Stimulated activated naive CD4-positive, alpha-beta T cell (primary cell): Measurements from ENCODE around the gene APOC4.
"Not testable (repeated sequence)": the region's sequence is repeated elsewhere in the genome, so short reads cannot be mapped to it uniquely, and the experiment has no call there.

Source experiments
- DNase-seq, 6 experiments: peaks; one replicate each; lab custom pipeline; 2025; lab: John Stamatoyannopoulos, UW

Gene APOC4

DNA sequence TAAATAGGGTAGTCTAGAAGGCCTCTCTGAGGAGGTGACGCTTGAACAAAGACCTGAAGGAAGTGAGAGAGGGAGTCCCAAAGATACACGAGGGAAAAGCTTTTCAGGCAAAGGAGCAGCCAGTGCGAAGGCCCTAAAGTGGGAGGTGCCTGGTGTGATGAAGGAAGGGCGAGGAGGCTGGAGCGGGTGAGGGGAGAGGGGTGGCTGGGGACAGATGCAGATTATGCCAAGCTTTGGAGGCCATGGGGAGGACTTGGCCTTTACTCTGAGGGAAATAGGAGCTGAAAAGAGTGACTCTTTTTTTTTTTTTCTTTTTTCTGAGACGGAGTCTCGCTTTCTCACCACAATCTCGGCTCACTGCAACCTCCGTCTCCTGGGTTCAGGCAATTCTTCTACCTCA lies 16.1 kb downstream of the APOC4 start:
- DNase-seq = no peak

DNA sequence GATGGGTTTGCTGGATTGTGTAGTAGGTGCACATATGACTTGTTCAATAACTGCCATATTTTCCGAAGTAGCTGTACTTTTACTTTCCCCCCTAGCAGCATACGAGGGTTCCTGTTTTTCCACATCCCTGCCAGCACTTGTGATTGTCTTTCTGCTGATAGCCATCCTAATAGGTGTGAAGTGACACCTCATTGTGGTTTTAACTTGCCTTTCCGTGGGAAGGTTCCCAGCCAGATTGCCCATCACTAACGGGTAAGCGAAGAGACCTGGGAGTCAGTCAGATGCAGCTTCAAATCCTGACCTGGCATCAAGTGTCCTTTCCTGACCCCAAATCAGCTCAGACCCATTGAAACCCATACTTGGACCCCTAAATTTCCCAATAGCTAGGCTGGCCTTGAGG lies 17.7 kb downstream of the APOC4 start:
- no peak for DNase-seq

DNA sequence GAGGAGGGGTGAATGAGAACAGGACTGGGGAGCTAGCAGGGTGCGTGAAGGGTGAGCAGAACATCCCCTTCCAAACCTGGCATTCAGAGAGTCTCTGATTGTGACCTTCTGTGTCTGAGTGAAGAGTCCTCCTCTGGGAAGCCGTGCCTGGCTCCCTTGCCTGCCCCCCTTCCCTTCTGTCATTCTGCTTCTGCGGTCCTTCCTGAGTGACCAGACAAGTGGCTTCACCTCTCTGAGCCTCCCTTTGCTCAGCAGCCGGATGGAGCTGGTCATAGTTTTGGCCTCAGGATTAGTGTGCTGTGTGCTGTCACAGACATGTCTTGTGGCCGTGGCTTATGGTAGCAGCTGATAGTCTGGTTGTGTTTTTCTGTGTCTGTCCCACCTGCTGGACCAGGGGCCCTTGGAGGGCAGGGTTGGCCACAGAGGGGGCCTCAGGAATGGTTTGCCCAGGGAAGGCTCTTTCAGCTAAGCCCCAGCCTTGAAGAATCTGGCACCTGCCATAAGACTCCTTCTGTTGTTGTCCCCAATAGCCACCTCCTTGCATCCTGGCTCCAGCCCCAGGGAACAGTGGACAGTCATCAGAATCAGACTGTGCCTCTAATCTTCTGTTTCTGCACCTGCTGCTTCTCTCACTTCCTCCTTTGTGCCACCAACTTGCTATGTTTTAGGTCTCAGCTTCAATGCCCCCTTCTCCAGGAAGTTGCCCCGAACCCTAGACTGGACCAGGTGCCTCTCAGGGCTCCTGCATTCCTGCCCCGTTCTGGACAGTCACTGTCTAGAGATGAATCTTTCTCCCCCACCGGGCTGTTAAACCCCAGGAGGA lies 19.1 kb downstream of the APOC4 start:
- no peak for DNase-seq

DNA sequence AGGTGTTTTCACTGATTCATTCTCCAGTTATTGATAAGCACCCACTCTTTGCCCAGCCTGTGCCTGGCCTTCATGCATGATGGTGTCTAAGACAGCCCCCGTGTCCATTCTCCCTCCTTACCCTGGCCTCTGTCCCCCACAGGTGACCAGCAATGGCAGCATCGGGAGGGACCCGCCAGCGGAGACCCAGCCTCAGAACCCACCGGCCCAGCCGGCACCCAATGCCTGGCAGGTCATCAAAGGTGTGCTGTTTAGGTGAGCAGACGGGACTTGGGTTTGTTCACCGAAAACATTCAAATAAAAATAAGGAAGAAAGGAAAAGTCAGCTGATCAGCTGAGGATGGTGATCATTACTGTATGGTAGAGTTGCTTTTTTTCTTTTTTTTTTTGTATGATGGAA lies 19.8 kb downstream of the APOC4 start:
- no peak for DNase-seq

DNA sequence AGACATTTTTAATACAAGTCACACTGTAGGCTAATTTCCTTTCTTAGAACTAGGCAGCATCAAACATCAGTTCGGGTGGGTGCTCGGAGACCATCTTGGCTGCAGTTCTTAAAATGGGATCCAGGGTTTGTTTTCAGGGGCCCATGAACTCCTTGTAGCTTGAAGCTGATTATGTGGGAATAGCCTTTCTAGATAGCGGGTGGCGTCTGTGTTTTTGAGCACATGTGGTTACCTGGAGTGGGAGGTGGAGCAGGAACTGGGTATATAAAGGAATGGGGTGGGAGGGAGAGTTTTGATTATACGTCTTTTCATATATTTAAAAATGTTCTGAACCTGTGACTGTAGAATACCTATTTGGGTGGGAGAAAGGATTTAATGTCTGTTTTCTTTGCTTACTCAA lies 26.1 kb downstream of the APOC4 start:
- no peak for DNase-seq

DNA sequence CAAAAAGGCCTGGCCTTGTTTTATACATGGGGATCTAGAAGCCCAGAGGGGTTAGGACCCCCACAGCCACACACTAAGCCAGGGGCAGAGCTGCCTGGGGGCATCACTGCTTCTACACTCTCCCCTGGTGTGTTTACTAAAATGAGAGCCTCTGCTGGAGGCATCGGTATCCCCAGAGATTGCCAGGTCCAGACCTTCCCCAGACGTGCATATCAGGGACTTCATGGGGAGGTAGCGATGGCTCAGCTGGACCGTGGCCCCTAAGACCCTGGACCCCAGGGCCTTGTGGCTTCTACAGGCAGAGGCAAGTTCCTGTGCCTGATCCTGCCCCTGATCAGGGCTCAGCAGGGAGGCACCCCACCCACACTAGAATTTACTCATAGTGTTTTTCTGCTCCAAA lies 26.6 kb downstream of the APOC4 start:
- no peak for DNase-seq

DNA sequence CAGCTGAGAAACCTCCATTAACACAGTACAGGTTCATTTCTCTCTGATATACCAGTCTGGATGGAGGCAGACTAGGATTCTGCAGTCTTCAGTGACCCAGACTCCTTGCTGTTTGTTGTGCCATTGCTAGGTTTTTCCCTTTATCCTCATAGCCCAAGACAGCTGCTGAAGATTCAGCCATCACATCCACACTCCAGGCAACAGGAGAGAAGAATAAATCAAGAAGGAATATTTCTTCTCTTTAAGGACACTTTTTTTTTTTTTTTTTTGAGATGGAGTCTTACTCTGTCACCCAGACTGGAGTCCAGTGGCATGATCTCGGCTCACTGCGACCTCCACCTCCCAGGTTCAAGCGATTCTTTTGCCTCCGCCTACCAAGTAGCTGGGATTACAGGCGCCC lies 27.4 kb downstream of the APOC4 start:
- no peak for DNase-seq

DNA sequence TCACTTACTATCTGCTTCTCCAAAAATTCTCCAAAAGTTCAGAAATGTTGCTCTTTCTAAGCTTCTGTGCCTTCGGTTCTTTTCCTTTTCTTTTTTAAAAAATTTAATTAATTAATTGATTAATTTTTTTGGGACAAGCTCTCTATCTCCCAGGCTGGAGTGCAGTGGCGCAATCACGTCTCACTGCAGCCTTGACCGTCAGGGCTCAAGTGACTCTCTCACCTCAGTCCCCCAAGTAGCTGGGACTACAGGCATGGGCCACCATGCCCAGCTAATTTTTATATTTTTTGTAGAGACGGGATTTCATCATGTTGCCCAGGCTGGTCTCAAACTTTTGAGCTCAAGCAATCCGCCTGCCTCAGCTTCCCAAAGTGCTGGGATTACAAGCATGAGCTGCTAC lies 29.4 kb downstream of the APOC4 start:
- not testable (repeated sequence) for DNase-seq

DNA sequence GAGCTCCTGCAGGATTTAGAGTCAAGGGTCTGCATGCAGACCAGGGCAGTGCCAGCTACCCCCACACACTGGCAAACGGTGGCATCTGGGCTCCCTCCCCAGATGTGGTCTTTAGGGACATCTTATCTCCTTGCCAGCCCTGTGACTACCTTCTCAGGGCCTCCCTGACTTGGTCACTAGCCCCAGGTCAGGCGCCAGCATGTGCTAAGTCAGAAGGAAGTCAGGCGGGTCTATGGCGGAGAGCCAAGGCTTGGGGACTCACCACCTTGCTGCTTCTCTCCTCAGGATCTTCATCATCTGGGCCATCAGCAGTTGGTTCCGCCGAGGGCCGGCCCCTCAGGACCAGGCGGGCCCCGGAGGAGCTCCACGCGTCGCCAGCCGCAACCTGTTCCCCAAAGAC lies 30.8 kb downstream of the APOC4 start:
- no peak for DNase-seq

DNA sequence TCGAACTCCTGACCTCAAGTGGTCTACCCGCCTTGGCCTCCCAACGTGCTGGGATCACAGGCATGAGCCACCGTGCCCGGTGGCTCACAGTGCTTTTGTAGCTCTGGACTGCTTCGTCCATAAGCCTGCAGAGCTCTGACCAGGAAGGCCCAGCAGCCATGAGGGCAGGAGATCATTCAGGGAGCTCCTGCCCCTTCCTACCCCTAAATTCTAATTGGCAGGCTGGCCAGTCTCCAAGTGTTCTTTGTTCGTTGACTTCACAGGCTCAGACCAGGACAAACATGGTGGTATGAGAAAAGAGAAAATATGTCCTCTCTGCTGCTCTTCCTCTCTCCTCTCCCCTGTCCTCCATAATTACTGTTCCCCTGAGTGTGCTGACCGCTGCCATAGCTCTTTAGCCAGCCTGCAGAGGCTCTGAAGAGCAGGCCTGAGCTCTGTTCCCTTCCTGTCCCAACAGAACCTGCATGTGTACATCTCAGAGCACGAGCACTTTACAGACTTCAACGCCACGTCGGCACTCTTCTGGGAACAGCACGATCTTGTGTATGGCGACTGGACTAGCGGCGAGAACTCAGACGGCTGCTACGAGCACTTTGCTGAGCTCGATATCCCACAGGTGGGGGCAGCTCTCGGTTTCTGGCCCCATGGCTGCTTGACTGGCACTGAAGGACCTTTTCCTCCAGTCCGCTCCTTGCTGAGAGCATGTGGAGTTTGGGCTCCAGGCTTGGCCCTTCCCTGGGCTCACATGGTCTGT lies 32.1 kb downstream of the APOC4 start:
- no peak for DNase-seq

DNA sequence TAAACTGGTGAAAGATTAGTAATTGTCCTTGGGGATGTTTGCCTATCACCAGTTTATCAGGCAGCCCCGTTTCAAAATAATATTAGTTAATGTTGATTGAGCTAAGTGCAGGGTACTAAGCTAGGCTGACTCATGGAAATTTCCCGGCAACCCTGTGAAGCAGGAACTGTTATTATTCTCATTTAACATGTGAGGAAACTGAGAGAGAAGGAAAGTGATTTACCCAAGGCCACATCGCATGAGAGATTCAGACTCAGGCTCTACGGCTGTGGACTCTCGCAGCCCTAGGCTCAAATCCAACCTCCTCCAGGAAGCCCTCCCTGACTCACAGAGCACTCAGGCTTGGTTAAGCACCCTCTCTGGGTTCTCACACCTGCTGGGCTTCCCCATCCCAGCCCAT lies 32.8 kb downstream of the APOC4 start:
- DNase-seq = no peak

DNA sequence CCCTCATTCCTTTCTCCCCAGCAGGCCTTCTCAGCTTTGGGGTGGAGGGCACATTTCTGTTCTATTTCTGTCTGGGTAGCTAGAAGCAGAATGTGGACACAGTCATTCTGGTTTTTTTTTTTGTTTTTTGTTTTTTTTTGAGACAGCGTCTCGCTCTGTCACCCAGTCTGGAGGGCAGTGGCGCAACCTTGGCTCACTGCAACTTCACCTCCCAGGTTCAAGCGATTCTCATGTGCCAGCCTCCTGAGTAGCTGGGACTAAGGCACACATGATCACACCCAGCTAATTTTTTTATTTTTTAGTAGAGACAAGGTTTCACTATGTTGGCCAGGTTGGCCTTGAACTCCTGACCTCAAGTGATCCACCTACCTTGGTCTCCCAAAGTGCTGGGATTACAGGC lies 33.4 kb downstream of the APOC4 start:
- DNase-seq = no peak

DNA sequence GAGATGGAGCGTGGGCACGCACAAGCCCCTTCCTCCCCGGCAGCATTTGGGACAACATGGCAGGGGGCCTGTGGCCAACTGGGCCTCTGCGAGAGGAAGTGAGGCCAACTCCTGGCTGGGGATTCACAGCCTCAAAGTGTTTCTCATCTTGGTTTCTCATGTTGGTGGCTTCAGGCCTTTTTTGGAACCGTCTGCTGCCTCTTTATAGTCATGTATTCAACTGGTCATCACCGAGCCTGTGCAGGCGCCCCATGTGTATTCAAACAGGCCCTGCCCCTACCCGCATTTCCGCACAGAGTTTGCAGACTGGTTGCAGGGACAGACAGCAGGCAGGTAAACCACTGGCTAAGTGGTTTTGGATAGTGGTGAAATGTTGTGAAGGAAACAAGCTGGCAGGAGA lies 42.0 kb downstream of the APOC4 start:
- no peak for DNase-seq

DNA sequence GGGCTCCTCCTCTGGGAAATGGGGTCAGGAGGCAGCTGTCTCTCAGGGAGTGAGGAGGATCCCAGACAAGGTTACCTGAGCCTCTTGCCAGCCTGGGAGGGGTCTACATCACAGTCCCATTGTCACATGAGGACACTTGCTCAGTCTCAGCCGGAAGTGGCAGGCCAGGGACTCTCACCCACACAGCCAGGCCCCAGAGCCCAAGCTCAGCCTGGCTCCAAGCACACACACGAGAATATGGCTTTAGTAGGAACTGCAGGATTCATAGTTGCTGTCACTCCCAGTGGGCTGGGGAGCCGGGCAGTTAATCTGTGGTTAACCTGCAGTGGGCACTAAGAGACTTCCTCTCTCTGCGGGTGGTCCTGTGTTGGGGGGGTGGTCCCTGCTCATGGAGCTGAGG lies 43.4 kb downstream of the APOC4 start:
- DNase-seq = no peak

DNA sequence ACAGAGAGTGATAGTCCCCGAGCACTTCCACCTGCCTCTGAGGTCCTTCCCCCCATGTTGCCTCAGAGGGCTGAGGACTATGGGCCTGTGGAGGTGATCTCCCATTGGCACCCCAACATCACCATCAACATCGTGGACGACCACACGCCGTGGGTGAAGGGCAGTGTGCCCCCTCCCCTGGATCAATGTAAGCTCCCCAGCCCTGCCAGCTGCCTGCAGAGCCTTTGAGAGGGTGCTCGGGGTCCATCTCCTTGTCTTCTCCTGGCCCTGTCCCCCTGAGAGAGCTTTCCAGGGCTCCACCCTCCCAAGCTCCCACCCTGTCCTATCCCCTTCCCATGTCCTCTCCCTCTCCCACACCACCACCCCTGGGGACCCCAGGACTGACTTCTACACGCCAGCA lies 44.4 kb downstream of the APOC4 start:
- DNase-seq = no peak

DNA sequence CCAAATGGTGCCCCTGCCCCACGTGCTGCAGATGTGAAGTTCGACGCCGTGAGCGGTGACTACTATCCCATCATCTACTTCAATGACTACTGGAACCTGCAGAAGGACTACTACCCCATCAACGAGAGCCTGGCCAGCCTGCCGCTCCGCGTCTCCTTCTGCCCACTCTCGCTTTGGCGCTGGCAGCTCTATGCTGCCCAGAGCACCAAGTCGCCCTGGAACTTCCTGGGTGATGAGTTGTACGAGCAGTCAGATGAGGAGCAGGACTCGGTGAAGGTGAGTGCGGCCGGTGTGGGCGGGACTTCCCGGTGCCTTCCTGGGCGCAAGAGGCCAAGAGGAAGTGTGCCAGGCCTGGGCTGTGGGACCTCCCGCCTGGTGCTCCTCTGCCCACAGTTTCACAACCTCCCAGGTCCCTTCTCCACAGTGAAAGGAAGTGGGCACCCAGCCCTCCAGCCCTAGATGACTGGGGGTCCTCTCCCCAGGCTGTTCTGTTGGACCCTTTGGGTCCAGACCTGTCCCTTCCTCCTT lies 45.2 kb downstream of the APOC4 start:
- DNase-seq = no peak

DNA sequence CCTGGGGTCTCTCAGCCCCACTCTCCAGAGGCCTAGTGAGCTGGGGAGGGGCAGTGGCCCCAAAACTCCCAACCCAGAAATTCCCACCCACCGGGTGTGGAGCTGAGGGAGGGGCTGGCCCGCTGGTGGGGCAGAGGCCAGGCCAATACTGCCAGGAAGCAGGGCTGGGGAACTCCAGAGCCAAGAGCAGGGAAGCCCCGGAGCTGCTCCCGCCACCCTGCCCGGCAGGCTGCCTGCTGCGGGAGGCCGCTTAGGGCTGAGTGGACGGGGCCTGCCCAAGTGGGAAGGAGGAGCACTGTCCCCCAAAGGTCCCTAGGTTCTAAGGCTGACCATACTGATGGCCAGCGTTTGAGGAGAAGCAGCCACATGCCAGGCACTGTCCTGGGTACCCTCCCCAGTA lies 46.2 kb downstream of the APOC4 start:
- no peak for DNase-seq

DNA sequence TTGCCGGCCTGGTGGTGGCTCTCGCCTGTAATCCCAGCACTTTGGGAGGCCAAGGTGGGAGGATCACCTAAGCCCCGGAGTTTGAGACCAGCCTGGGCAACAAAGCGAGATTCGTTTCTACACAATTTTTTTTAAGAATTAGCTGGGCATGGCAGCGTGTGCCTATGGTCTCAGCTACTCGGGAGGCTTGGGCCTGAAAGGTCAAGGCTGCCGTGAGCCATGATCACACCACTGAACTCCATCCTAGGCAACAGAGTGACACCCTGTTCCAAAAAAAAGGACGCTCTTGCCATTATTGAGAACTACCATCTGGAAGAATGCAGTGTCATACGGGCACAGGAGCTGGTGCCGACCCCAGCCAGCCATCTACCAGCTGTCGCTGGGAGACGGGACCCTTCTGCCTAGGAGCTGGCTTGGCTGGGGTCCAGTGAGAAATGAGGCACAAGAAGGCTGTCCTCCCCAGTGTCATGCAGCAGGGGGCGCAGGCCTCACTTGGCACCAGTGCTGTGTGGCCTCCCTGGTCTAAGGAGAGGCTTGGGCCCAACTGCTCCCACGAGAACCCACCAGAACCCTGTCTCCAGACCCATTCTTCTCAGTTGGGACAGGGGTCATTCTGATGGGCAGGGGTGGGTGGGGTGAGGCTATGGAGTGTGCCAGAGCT lies 47.0 kb downstream of the APOC4 start:
- DNase-seq = peak; percentile 24 to 60 (median 48)

DNA sequence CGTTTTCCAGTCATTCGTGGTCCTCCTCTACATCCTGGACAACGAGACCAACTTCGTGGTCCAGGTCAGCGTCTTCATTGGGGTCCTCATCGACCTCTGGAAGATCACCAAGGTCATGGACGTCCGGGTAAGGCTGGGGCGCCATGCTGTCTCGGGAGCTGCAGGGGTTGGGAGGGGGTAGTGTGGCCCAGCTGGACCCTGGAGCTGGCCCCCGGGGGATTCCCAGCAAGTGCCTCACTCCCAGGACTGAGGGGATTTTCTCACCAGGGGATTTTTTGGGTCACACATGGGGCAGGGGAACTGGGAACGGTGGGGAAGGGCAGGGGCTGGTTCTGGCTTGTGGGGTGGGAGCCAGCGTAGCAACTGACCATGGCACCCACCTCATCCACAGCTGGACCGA lies 48.4 kb downstream of the APOC4 start:
- DNase-seq = no peak

DNA sequence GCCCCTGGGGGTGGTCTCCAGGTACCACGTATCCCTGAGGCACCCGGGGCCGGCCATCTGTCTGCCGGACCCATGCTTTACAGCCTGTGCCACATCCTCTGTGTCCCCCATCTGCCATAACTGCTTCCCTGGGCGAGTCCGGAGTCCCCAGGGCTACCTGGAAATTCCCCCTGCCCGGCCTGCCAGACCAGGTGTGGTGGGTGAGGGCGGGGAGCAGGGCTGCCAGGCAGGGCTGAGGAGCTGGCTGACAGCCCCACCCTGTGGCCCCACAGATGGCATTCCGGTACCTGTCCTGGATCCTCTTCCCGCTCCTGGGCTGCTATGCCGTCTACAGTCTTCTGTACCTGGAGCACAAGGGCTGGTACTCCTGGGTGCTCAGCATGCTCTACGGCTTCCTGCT lies 48.9 kb downstream of the APOC4 start:
- no peak for DNase-seq

DNA sequence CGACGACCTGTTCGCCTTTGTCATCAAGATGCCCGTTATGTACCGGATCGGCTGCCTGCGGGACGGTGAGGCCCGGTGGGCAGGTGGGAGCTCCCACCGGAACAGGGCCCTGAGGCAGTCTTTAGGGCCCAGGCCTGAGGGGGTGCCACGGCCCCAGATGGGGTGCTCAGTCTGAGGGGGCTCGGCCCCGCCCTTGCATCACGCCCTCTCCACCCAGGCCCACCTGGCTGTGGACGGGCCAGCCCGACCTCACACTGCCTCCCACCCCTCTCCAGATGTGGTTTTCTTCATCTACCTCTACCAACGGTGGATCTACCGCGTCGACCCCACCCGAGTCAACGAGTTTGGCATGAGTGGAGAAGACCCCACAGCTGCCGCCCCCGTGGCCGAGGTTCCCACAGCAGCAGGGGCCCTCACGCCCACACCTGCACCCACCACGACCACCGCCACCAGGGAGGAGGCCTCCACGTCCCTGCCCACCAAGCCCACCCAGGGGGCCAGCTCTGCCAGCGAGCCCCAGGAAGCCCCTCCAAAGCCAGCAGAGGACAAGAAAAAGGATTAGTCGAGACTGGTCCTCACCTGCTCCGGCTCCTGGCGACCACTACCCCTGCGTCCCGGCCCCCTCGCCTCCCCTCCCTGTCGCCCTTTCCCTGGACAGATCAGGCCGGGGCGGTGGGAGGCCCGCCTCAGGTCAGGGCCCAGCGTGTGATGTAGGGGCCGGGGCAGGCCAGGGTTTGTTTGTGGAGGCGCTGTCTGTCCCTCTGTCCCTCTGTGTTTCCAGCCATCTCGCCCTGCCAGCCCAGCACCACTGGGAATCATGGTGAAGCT lies 50.5 kb downstream of the APOC4 start:
- no peak for DNase-seq

DNA sequence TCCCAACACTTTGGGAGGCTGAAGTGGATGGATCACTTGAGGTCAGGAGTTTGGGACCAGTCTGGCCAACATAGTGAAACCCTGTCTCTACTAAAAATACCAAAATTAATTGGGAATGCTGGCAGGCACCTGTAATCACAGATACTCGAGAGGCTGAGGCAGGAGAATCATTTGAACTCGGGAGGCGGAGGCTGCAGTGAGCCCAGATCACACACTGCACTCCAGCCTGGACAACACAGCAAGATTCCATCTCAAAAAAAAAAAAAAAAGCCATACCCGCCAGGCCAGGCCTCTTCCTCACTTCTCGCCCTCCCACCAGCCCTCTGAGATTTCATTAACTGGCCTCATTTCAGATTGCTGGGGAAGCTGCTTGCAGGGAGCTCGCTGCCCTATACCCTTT lies 51.5 kb downstream of the APOC4 start:
- no peak for DNase-seq
